Activated T-cell treated with anti-CD3 and anti-CD28 coated beads for 1 hour (primary cell): ENCODE measurements around the gene HOXC9.
A peak's percentile ranks its signal among the peaks of the same experiment; 100 is the strongest.

Experiments used
- DNase-seq: peaks from one replicate; pipeline ENCODE4 v3.0.0-alpha.2; 2020; ENCODE audit warnings: low read depth

The HOXC9 gene

GRCh38 chr12:54015018-54015931, 15.3 kb downstream of the HOXC9 start:
- DNase-seq, result no peak

DNA sequence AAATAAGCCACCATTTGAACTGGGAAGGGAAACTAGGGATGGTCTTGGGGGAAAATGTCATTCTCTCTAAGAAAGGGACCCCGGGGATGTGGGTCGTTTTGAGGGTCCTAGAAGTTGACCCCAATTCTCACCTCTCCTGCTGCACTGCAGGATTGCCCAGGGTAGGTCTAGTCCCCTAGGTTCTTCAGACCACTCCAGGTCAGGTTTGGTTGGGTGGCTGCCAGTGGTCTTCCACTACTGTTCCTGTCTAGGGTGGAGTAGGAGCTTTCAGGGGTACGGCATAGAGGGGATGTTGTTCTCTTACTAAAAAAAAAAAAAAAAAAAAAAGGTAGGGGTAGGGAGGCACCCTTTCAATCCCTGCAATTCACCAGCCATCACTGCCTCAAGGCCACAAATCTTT, 16.1 kb downstream of the HOXC9 start:
- no peak for DNase-seq

DNA sequence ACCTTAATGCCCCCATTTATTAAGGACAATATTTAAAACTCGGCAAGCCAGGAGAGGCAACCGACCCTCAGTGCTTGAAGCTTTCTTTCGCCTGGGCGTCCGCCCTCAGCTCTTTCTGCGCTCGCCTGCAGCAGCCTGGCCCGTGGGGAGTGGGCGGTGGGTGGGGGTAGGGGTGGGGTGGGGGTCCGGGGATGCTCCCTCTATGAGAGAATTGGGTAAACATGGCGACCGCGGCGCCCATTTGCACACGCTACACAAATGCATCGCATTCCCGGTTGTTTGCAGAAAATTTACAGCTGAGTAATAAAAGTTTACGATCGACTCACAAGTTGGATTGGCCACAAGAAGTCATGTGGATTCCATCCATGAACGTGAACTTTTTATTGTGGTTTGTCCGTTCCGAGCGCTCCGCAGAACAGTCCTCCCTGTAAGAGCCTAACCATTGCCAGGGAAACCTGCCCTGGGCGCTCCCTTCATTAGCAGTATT, 16.6 kb downstream of the HOXC9 start:
- no peak for DNase-seq

- DNase-seq, result no peak
Measured at GRCh38 chr12:54017027-54017788, 17.2 kb downstream of the HOXC9 start.

- DNase-seq, result peak; percentile 61
Measured at GRCh38 chr12:54017878-54018467, 18.0 kb downstream of the HOXC9 start.

GRCh38 chr12:54018468-54018984, 18.6 kb downstream of the HOXC9 start:
- no peak for DNase-seq

DNA sequence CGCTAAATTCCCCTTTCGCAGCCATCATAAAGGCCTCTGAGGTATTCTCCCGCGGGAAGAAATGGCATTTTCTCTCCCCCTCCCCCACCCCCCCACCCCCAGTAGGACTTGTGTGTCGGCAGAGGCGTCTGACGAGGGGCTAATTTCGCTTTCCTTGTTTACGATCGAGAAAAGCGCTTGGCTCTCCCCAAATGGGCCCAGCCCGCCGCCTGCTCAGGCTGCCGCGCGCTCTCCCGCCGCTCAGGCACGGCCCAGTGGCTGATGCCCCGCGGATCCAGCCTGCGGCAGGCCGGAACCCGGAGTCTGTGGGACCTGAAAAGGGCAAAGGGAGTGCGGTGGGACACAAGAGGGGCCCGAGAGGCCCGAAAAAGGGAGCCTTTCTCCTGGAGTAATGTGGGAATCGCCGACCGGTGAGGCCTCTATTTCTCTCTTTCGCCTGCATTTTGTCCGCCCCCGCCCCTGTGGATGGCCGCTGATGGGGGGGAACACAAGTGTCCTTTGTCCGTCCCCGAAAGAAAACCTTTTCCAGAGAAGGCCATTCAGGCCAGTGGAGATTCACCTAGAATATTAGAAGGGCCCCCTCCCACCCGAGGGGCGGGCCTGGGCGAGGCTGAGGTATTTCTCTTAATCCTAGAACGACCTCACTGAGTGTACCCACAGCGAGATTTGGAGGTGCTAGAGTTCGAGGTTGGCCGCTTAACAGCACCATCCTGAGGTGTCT, 19.3 kb downstream of the HOXC9 start:
- no peak for DNase-seq

- no peak for DNase-seq
Measured at GRCh38 chr12:54019924-54020590, 20.1 kb downstream of the HOXC9 start.

- no peak for DNase-seq
Measured at GRCh38 chr12:54020591-54021405, 20.8 kb downstream of the HOXC9 start.

GRCh38 chr12:54021432-54022013, 21.6 kb downstream of the HOXC9 start:
- DNase-seq, result no peak

GRCh38 chr12:54022960-54023884, 23.3 kb downstream of the HOXC9 start:
- DNase-seq, result no peak

- no peak for DNase-seq
Measured at GRCh38 chr12:54024127-54024526, 24.2 kb downstream of the HOXC9 start.

GRCh38 chr12:54024581-54025305, 24.8 kb downstream of the HOXC9 start:
- no peak for DNase-seq

- no peak for DNase-seq
Measured at GRCh38 chr12:54025499-54026405, 25.8 kb downstream of the HOXC9 start.

DNA sequence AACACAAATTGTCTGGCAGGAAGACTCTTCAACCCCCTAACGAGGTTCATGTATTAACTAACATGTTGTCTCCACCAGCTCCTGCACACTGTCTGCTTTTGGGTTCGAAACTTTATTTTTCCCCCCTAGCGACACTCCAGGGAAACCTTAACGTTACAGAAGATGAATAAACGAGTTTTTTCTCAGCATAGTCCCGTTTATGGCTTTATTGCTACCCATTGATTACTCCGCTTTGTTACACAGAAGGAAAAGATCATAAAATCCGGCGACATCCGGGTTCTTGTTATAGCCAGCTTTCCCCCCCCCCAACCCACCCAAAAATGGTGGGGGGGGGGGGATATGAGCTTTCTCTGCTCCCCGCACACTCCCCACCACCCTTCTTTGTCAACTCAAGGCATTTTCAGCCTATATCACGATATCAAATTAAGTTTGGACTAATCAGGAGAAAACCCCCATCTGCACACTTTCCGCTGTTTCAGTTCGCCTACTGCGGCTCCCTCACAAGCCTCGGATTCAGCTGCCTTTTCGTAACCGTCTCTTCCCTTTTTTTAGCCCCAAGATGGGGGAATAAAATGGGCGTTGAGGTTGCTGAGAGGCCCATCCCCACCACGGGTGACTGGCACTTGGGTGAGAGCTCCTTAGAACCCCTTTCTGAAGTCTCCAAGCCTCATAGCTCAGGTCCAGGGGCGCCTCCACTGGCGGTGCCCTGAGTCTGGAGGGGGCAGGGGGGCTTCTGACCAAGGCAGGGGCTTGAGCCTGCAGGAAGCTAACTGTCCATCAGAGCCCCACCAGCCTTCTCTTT, 26.9 kb downstream of the HOXC9 start:
- no peak for DNase-seq

- DNase-seq, result no peak
Measured at GRCh38 chr12:54027442-54027786, 27.5 kb downstream of the HOXC9 start.
